ENCODE measurements around the gene EPB41L1.

Gene EPB41L1

GRCh38 chr20:36273414-36274180 is 119.1 kb downstream of the EPB41L1 start:
- in situ Hi-C loops (cut with HindIII; ENCODE audit: low sequenced_read_pairs): no loop called here

GRCh38 chr20:36274181-36274841 is 119.8 kb downstream of the EPB41L1 start:
- in situ Hi-C loops (cut with HindIII; ENCODE audit: low sequenced_read_pairs): no loop called here

- in situ Hi-C loops (cut with HindIII; ENCODE audit: low sequenced_read_pairs): no loop called here
Measured at GRCh38 chr20:36275011-36275410, 120.5 kb downstream of the EPB41L1 start.

- in situ Hi-C loops (cut with HindIII; ENCODE audit: low sequenced_read_pairs): no loop called here
Measured at GRCh38 chr20:36275441-36276189, 121.1 kb downstream of the EPB41L1 start.

- in situ Hi-C loops (cut with HindIII; ENCODE audit: low sequenced_read_pairs): no loop called here
Measured at GRCh38 chr20:36277546-36277945, 123.0 kb downstream of the EPB41L1 start.

GRCh38 chr20:36279362-36279761 is 124.8 kb downstream of the EPB41L1 start:
- in situ Hi-C loops (cut with HindIII; ENCODE audit: low sequenced_read_pairs): no loop called here

- in situ Hi-C loops (cut with HindIII; ENCODE audit: low sequenced_read_pairs): no loop called here
Measured at GRCh38 chr20:36279776-36280175, 125.2 kb downstream of the EPB41L1 start.

GRCh38 chr20:36281785-36282380 is 127.3 kb downstream of the EPB41L1 start:
- in situ Hi-C loops (cut with HindIII; ENCODE audit: low sequenced_read_pairs): no loop called here
